ENCODE results near the gene MEGF6. TPM values are rescaled to one million over a fixed set of nuclear protein-coding genes. Genes with fewer than 3 reads are reported as not detected.
A peak's percentile ranks its signal among the peaks of the same experiment; 100 is the strongest.

MEGF6 gene
- total RNA-seq, 1 donor from 2014 or later: 1.3 TPM

GRCh38 chr1:3471356-3472087 lies 139.8 kb downstream of the MEGF6 start:
- H3K27me3 ChIP-seq (ENCODE audit: control insufficient read depth, insufficient read depth, low read length): no peaks in the 10 kb centered on the region
- H3K36me3 ChIP-seq (ENCODE audit: control insufficient read depth, insufficient read depth, low read length): peaks cover 8% of the 10 kb centered on the region
- DNase-seq (ENCODE audit: low read depth) (peak; percentile 51), FAIRE-seq (no peak)
- TF ChIP-seq CTCF (IDR thresholded peaks at IDR 0.05; ENCODE audit: insufficient read depth, low read length, severe bottlenecking): peak; percentile 70
- H3K4me3 ChIP-seq (ENCODE audit: low read depth, low read length): no peak overlapping the region

- no peak for FAIRE-seq
- H3K27me3 ChIP-seq (ENCODE audit: control insufficient read depth, insufficient read depth, low read length): no peaks in the 10 kb centered on the region
These were observed 140.5 kb downstream of the MEGF6 start for GRCh38 chr1:3470650-3471355.

GRCh38 chr1:3469849-3470649 lies 141.3 kb downstream of the MEGF6 start:
- FAIRE-seq: peak; percentile 62
- H3K4me3 ChIP-seq (ENCODE audit: low read depth, low read length): no peak overlapping the region
- peaks cover 3% of the 10 kb centered on the region for H3K36me3 ChIP-seq (ENCODE audit: control insufficient read depth, insufficient read depth, low read length)
- H3K27me3 ChIP-seq (ENCODE audit: control insufficient read depth, insufficient read depth, low read length): no peaks in the 10 kb centered on the region
- DNase-seq (ENCODE audit: low read depth): no peak
- TF ChIP-seq CTCF (IDR thresholded peaks at IDR 0.05; ENCODE audit: insufficient read depth, low read length, severe bottlenecking): no peak

More at GRCh38 chr1:3470650-3471355, 140.5 kb downstream of the MEGF6 start:
- no peak overlapping the region for H3K4me3 ChIP-seq (ENCODE audit: low read depth, low read length)
- no peak for DNase-seq (ENCODE audit: low read depth)
- no peak for TF ChIP-seq CTCF (IDR thresholded peaks at IDR 0.05; ENCODE audit: insufficient read depth, low read length, severe bottlenecking)
- peaks cover 3% of the 10 kb centered on the region for H3K36me3 ChIP-seq (ENCODE audit: control insufficient read depth, insufficient read depth, low read length)

DNA sequence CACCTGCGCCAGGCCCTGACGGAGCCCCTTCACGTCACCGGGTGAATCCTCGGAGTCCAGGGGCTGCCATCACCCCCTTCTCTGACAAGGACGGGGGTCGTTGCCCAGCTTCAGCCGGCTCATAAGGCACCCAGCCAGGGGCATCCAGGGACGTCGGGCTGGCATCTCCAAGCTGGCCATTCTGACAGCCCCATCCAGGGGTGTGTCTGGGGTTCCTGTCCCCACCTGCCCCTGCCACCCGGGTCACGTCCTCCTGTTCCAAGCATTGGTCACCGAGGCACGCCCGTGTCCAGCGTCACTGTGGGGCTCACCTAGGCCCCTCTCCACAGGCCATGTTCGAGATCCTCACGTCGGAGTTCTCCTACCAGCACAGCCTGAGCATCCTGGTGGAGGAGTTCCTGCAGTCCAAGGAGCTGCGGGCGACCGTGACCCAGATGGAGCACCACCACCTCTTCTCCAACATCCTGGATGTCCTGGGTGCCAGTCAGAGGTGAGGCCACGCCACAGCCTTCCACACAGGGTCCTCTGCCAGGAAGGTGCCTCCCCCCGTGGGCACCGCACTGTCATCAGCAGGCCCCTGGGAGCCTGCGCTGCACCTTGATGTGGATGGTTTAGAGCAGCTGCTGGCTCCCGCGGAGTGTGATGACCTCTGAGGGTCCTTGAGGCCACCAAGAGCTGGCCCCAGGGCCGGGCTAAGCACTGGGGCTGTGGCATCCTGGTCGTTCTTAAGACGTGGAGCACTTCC lies 142.0 kb downstream of the MEGF6 start:
- no peak for DNase-seq (ENCODE audit: low read depth)
- Histone ChIP-seq H3K4me3 (ENCODE audit: low read depth, low read length) (no peak overlapping the region), H3K36me3 (ENCODE audit: control insufficient read depth, insufficient read depth, low read length) (peaks cover 3% of the 10 kb centered on the region), H3K27me3 (ENCODE audit: control insufficient read depth, insufficient read depth, low read length) (no peaks in the 10 kb centered on the region)
- no peak for TF ChIP-seq CTCF (IDR thresholded peaks at IDR 0.05; ENCODE audit: insufficient read depth, low read length, severe bottlenecking)
- FAIRE-seq: no peak

GRCh38 chr1:3468236-3469103 lies 142.8 kb downstream of the MEGF6 start:
- no peak for FAIRE-seq
- H3K4me3 ChIP-seq (ENCODE audit: low read depth, low read length): no peak overlapping the region
- TF ChIP-seq CTCF (IDR thresholded peaks at IDR 0.05; ENCODE audit: insufficient read depth, low read length, severe bottlenecking): no peak
- DNase-seq (ENCODE audit: low read depth): peak; percentile 55
- no peaks in the 10 kb centered on the region for H3K27me3 ChIP-seq (ENCODE audit: control insufficient read depth, insufficient read depth, low read length)
- peaks cover 3% of the 10 kb centered on the region for H3K36me3 ChIP-seq (ENCODE audit: control insufficient read depth, insufficient read depth, low read length)
